HCT116 (cell line): ENCODE results near the gene PTCD3. TPM values are rescaled to one million over a fixed set of nuclear protein-coding genes. Genes with fewer than 3 reads are reported as not detected.

Experiments used
- ATAC-seq: fragments of 200-7000 bp; cut with Tn5 transposase; 2 replicates; pipeline ENCODE4 v1.9.1; 2020; ENCODE audit warnings: mild to moderate bottlenecking, moderate library complexity
- BruUV-seq: library from RNA; stranded (reverse); fragments of 400-500 nt; replicated peaks from 2 replicates; lab custom pipeline; 2021; lab: Mats Ljungman, UMichigan
- CTCF ChIA-PET: fragments of 300-600 bp; sonication (Branson Sonifier 250); formaldehyde crosslinking; loops from one replicate; lab custom pipeline; 2021; ENCODE audit warnings: antibody characterized with exemption; lab: Charles Lee
- POLR2A ChIA-PET: fragments of 300-600, 350-600 bp; sonication (Branson Sonifier 250); formaldehyde crosslinking; loops from one replicate; lab custom pipeline; 2021; ENCODE audit warnings: antibody characterized with exemption; lab: Charles Lee
- RAD21 ChIA-PET, 2 experiments: fragments of 300-600 bp; sonication (Branson Sonifier 250); formaldehyde crosslinking; loops; one replicate each; lab custom pipeline; 2023; ENCODE audit warnings: low total read pairs in 2 of 2; ENCODE audit not compliant: uncharacterized antibody in 2 of 2, unreplicated experiment in 2 of 2, low non-redundant PET in 1 of 2; lab: Charles Lee
- DNase-seq: peaks from one replicate; pipeline ENCODE4 v3.0.0-alpha.2; 2010; ENCODE audit warnings: low read depth, low spot score
- H2AFZ ChIP-seq: fragments of 200-600 bp; shearing (Covaris generic), sonication (generic); 2 replicates; pipeline ENCODE4 v1.6.1; 2017; ENCODE audit warnings: low read depth, mixed run types, mixed read lengths, antibody characterized with exemption, low read length; ENCODE audit not compliant: poor library complexity, severe bottlenecking
- H3K27ac ChIP-seq: 2 replicates; pipeline ENCODE4 v1.5.1; 2012; ENCODE audit warnings: low read depth, low read length
- H3K27me3 ChIP-seq: fragments of 200-600 bp; sonication (generic); 2 replicates; pipeline ENCODE4 v1.6.1; 2016; ENCODE audit warnings: mixed run types, low read length, mixed read lengths; ENCODE audit not compliant: insufficient read depth
- H3K36me3 ChIP-seq, 2 experiments: fragments of 200-500 bp in 1 of 2; fragments of 200-600 bp in 1 of 2; sonication (Bioruptor generic) in 1 of 2; sonication (generic) in 1 of 2; 2 replicates each; pipeline versions ENCODE4 v1.5.1 to v1.6.1; 2014 to 2016; ENCODE audit warnings: low read length in 2 of 2, inconsistent platforms in 1 of 2, mixed read lengths in 1 of 2, mixed run types in 1 of 2; ENCODE audit not compliant: insufficient read depth in 2 of 2, control insufficient read depth in 1 of 2
- H3K4me1 ChIP-seq, 2 experiments: fragments of 200-600 bp in 1 of 2; sonication (generic) in 1 of 2; 2 replicates each; pipeline versions ENCODE4 v1.5.1 to v1.6.1; 2012 to 2017; ENCODE audit warnings: low read length in 2 of 2, inconsistent platforms in 1 of 2, mild to moderate bottlenecking in 1 of 2, mixed read lengths in 1 of 2, mixed run types in 1 of 2, moderate library complexity in 1 of 2; ENCODE audit not compliant: insufficient read depth in 2 of 2, control insufficient read depth in 1 of 2
- H3K4me2 ChIP-seq: fragments of 200-600 bp; sonication (generic); 2 replicates; pipeline ENCODE4 v1.6.1; 2017; ENCODE audit warnings: mixed run types, low read length, mixed read lengths
- H3K4me3 ChIP-seq, 2 experiments: fragments of 200-600 bp in 1 of 2; sonication (generic) in 1 of 2; replicated peaks in 1 of 2; 2 replicates each; pipeline ENCODE4 v1.5.1; 2011 to 2016; ENCODE audit warnings: low read length in 2 of 2, control low read depth in 1 of 2, low read depth in 1 of 2, mild to moderate bottlenecking in 1 of 2, mixed read lengths in 1 of 2, mixed run types in 1 of 2
- H3K79me2 ChIP-seq: fragments of 200-600 bp; sonication (generic); 2 replicates; pipeline ENCODE4 v1.6.1; 2017; ENCODE audit warnings: mild to moderate bottlenecking, mixed run types, low read length, moderate library complexity, mixed read lengths; ENCODE audit not compliant: insufficient read depth
- H3K9ac ChIP-seq: fragments of 200-600 bp; sonication (generic); 2 replicates; pipeline ENCODE4 v1.6.1; 2016; ENCODE audit warnings: low read length, mixed read lengths
- H3K9me2 ChIP-seq: fragments of 200-600 bp; sonication (generic), shearing (Covaris generic); 2 replicates; pipeline ENCODE4 v1.6.1; 2017; ENCODE audit warnings: mixed run types, mild to moderate bottlenecking, moderate library complexity; ENCODE audit not compliant: insufficient read depth
- H3K9me3 ChIP-seq, 2 experiments: fragments of 200-500 bp in 1 of 2; fragments of 200-600 bp in 1 of 2; sonication (Bioruptor generic) in 1 of 2; sonication (generic) in 1 of 2; 2 replicates each; pipeline ENCODE4 v1.6.1; 2014 to 2017; ENCODE audit warnings: low read length in 2 of 2, mixed read lengths in 2 of 2, inconsistent platforms in 1 of 2, low read depth in 1 of 2, mild to moderate bottlenecking in 1 of 2, mixed run types in 1 of 2, moderate library complexity in 1 of 2; ENCODE audit not compliant: control insufficient read depth in 1 of 2, insufficient read depth in 1 of 2
- H4K20me1 ChIP-seq: fragments of 200-600 bp; sonication (generic), shearing (Covaris generic); 2 replicates; pipeline ENCODE4 v1.6.1; 2017; ENCODE audit warnings: mixed run types, mild to moderate bottlenecking, moderate library complexity; ENCODE audit not compliant: insufficient read depth
- ELF1 ChIP-seq: IDR thresholded peaks from 2 replicates; pipeline ENCODE4 v1.6.1; 2012; ENCODE audit warnings: low read depth, borderline replicate concordance
- EZH2phosphoT487 ChIP-seq: fragments of 200-600 bp; IDR thresholded peaks from 2 replicates; pipeline ENCODE4 v1.6.1; 2018; ENCODE audit warnings: antibody characterized with exemption, borderline replicate concordance
- JUND ChIP-seq: IDR thresholded peaks from 2 replicates; pipeline ENCODE4 v1.6.1; 2012
- POLR2A ChIP-seq: IDR thresholded peaks from 2 replicates; pipeline ENCODE4 v1.7.0; 2011; ENCODE audit warnings: borderline replicate concordance; ENCODE audit not compliant: insufficient read depth, insufficient read length; ENCODE audit errors: extremely low read depth
- POLR2AphosphoS5 ChIP-seq: IDR thresholded peaks from 2 replicates; pipeline ENCODE4 v1.6.1; 2011; ENCODE audit warnings: mild to moderate bottlenecking, low read depth, low read length, moderate library complexity
- SIN3A ChIP-seq: IDR thresholded peaks from 2 replicates; pipeline ENCODE4 v1.6.1; 2012; ENCODE audit warnings: low read depth
- SRF ChIP-seq: IDR thresholded peaks from 2 replicates; pipeline ENCODE4 v1.6.1; 2012; ENCODE audit warnings: low read depth
- TCF7L2 ChIP-seq: IDR thresholded peaks from 2 replicates; pipeline ENCODE4 v1.7.0; 2011; ENCODE audit warnings: borderline replicate concordance, inconsistent platforms; ENCODE audit not compliant: insufficient read depth, insufficient read length; ENCODE audit errors: extremely low read depth
- ZFX ChIP-seq: fragments of 450-650 bp; IDR thresholded peaks from 2 replicates; pipeline ENCODE4 v1.6.1; 2017
- ZNF274 ChIP-seq: fragments of 200-500 bp; sonication (Bioruptor generic); IDR thresholded peaks from 2 replicates; pipeline ENCODE4 v1.6.1; 2014; ENCODE audit warnings: mild to moderate bottlenecking, low read depth, low read length, inconsistent platforms
- intact Hi-C: fragments of 100-400 bp; cut with micrococcal nuclease; formaldehyde crosslinking; loops from 2 replicates; pipeline ENCODE4 v1.10.0; 2022
- total RNA-seq: library from RNA; stranded (reverse); gene quantifications from one replicate; pipeline ENCODE4 v1.2.1, GENCODE V29; 2021; ENCODE audit not compliant: unreplicated experiment
- TF ChIP-seq, protein P1 (sequence below): IDR thresholded peaks from 2 replicates; pipeline ENCODE4 v1.6.1; 2011; ENCODE audit warnings: mild to moderate bottlenecking, low read length, moderate library complexity; ENCODE audit not compliant: insufficient replicate concordance; ENCODE audit errors: extremely low read depth
- TF ChIP-seq, protein P2 (sequence below): IDR thresholded peaks from 2 replicates; pipeline ENCODE4 v1.6.1; 2012; ENCODE audit warnings: low read depth
- TF ChIP-seq, protein P3 (sequence below), 3 experiments: fragments of 200-600 bp in 1 of 3; sonication (generic) in 1 of 3; IDR thresholded peaks in 2 of 3; conservative IDR thresholded peaks in 1 of 3; 2 replicates each; pipeline ENCODE4 v1.5.1; 2012 to 2017; ENCODE audit warnings: low read depth in 2 of 3, low read length in 2 of 3, antibody characterized with exemption in 1 of 3, borderline replicate concordance in 1 of 3, control low read depth in 1 of 3, mild to moderate bottlenecking in 1 of 3, mixed read lengths in 1 of 3, mixed run types in 1 of 3, moderate library complexity in 1 of 3; ENCODE audit not compliant: insufficient read depth in 1 of 3
- TF ChIP-seq, protein P4 (sequence below): IDR thresholded peaks from 2 replicates; pipeline ENCODE4 v1.6.1; 2012

The PTCD3 gene
- total RNA-seq, 1 experiment from 2014 or later, result 154 TPM

DNA sequence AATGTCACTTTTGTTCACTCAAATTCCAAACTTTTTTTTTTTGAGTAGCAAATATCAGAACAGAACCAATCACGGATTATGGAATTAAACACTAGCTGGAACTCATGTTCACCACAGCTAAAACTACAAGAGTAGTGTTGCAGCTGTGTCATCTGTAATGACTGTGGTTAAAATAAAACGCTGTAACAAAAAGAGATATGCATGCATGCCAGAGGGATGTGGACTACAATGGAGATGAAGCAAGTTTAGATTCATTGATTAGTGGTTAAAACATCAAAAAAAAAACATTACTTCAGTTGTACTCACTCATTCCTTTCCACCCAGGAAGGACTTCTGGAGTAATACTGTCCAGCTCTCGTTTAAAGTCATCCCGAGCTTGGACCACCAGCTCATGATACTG is 52.3 kb downstream of the PTCD3 start (continued):
- TF ChIP-seq, protein P1, sequence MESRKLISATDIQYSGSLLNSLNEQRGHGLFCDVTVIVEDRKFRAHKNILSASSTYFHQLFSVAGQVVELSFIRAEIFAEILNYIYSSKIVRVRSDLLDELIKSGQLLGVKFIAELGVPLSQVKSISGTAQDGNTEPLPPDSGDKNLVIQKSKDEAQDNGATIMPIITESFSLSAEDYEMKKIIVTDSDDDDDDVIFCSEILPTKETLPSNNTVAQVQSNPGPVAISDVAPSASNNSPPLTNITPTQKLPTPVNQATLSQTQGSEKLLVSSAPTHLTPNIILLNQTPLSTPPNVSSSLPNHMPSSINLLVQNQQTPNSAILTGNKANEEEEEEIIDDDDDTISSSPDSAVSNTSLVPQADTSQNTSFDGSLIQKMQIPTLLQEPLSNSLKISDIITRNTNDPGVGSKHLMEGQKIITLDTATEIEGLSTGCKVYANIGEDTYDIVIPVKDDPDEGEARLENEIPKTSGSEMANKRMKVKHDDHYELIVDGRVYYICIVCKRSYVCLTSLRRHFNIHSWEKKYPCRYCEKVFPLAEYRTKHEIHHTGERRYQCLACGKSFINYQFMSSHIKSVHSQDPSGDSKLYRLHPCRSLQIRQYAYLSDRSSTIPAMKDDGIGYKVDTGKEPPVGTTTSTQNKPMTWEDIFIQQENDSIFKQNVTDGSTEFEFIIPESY, result no peak
- TF ChIP-seq TCF7L2, result no peak

DNA sequence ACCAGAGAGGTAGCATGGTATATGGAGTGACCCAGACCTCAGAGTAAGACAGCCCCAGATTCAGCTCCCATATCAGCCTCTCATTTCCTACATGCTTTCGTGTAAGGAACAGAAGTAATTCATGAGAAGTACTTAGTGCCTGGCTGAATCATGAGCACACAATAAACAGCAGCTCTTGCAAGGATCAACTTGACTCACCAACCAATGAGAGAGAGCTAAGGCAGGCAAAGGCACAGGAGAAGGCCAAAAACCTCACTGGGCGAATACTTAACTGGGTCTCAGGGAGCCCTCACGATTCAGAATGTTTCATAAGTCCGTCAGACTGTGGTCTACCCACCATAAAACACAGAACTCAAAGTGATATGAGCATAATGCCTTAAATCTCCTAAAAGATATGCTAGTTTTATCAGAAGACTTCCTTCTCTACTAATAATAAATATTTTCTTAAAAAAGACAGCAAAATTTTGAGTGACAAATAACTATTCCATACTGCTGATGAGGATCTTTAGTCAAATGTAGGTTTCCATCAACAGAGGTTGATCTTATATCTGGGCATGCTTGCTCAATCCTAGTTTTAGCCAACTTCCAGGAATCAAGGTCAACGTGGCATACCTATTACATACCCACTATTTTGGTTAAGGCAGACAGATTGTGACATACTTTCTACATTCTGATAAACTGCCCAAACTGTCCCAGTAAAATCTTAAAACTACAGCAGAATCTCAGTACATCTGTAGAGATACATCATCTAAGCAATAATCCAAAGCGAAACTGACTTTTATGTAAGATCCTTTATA is 54.3 kb downstream of the PTCD3 start:
- Histone ChIP-seq H3K36me3 (peaks cover 51 to 55% of the 10 kb centered on the region in 2 experiments), H3K27ac (no peak overlapping the region), H3K4me2 (no peak overlapping the region), H3K4me1 (no peaks in the 10 kb centered on the region), H4K20me1 (no peaks in the 10 kb centered on the region), H3K4me3 (no peak overlapping the region), H3K27me3 (no peaks in the 10 kb centered on the region), H3K79me2 (peaks cover 6% of the 10 kb centered on the region; the same call in 1 of the 2 replicates), H2AFZ (no peak overlapping the region), H3K9ac (no peak overlapping the region), H3K9me2 (no peaks in the 10 kb centered on the region), H3K9me3 (no peaks in the 10 kb centered on the region)
- CTCF ChIA-PET, result no interaction called here
- no peak for ATAC-seq
- RAD21 ChIA-PET, result no interaction called here
- DNase-seq, result no peak
- intact Hi-C loops, result no loop called here
- POLR2A ChIA-PET, result no interaction called here
- no TSS peak for BruUV-seq
- TF ChIP-seq POLR2AphosphoS5, result no peak
- no peak for TF ChIP-seq ZNF274
- TF ChIP-seq JUND, result no peak
- no peak for TF ChIP-seq POLR2A
- TF ChIP-seq TCF7L2, result no peak
- no peak for TF ChIP-seq ELF1
- no peak for TF ChIP-seq SRF
- TF ChIP-seq SIN3A, result no peak
- TF ChIP-seq, protein P2, sequence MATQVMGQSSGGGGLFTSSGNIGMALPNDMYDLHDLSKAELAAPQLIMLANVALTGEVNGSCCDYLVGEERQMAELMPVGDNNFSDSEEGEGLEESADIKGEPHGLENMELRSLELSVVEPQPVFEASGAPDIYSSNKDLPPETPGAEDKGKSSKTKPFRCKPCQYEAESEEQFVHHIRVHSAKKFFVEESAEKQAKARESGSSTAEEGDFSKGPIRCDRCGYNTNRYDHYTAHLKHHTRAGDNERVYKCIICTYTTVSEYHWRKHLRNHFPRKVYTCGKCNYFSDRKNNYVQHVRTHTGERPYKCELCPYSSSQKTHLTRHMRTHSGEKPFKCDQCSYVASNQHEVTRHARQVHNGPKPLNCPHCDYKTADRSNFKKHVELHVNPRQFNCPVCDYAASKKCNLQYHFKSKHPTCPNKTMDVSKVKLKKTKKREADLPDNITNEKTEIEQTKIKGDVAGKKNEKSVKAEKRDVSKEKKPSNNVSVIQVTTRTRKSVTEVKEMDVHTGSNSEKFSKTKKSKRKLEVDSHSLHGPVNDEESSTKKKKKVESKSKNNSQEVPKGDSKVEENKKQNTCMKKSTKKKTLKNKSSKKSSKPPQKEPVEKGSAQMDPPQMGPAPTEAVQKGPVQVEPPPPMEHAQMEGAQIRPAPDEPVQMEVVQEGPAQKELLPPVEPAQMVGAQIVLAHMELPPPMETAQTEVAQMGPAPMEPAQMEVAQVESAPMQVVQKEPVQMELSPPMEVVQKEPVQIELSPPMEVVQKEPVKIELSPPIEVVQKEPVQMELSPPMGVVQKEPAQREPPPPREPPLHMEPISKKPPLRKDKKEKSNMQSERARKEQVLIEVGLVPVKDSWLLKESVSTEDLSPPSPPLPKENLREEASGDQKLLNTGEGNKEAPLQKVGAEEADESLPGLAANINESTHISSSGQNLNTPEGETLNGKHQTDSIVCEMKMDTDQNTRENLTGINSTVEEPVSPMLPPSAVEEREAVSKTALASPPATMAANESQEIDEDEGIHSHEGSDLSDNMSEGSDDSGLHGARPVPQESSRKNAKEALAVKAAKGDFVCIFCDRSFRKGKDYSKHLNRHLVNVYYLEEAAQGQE, result no peak
- TF ChIP-seq, protein P3, sequence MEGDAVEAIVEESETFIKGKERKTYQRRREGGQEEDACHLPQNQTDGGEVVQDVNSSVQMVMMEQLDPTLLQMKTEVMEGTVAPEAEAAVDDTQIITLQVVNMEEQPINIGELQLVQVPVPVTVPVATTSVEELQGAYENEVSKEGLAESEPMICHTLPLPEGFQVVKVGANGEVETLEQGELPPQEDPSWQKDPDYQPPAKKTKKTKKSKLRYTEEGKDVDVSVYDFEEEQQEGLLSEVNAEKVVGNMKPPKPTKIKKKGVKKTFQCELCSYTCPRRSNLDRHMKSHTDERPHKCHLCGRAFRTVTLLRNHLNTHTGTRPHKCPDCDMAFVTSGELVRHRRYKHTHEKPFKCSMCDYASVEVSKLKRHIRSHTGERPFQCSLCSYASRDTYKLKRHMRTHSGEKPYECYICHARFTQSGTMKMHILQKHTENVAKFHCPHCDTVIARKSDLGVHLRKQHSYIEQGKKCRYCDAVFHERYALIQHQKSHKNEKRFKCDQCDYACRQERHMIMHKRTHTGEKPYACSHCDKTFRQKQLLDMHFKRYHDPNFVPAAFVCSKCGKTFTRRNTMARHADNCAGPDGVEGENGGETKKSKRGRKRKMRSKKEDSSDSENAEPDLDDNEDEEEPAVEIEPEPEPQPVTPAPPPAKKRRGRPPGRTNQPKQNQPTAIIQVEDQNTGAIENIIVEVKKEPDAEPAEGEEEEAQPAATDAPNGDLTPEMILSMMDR (IDR thresholded peaks at IDR 0.05 in 2 of 3, conservative IDR thresholded peaks at IDR 0.05 in 1 of 3; ENCODE audit: borderline replicate concordance in 1 of 3, insufficient read depth in 1 of 3, low read depth in 2 of 3, low read length in 2 of 3), result no peak
- TF ChIP-seq EZH2phosphoT487, result no peak
- TF ChIP-seq, protein P4, sequence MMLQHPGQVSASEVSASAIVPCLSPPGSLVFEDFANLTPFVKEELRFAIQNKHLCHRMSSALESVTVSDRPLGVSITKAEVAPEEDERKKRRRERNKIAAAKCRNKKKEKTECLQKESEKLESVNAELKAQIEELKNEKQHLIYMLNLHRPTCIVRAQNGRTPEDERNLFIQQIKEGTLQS, result no peak
- TF ChIP-seq ZFX, result no peak
